Peyer's patch (tissue), 4 donors: Measurements from ENCODE around the gene CTDNEP1.

Source experiments
- CTCF ChIP-seq, 6 experiments: fragments of 450-650 bp in 4 of 6; fragments of 200-600 bp in 2 of 6; sonication (generic) in 1 of 6; IDR thresholded peaks; one replicate each; pipeline ENCODE4 v1.5.1; 2017 to 2019; ENCODE audit warnings: antibody characterized with exemption in 6 of 6, mild to moderate bottlenecking in 3 of 6, moderate library complexity in 1 of 6
- POLR2A ChIP-seq, 2 donors: fragments of 450-650 bp; IDR thresholded peaks; one replicate each; pipeline ENCODE4 v1.5.1; 2017; ENCODE audit warnings: antibody characterized with exemption in 2 of 2, mild to moderate bottlenecking in 2 of 2, moderate library complexity in 2 of 2

- TF ChIP-seq CTCF (IDR thresholded peaks at IDR 0.05) (no peak), POLR2A (IDR thresholded peaks at IDR 0.05) (no peak)
These were observed 13.0 kb downstream of the CTDNEP1 start for GRCh38 chr17:7238420-7239090.
